NB4 (cell line): Measurements from ENCODE around the gene RELL1.

Experiments used
- CTCF ChIP-seq: IDR thresholded peaks from one replicate; pipeline ENCODE4 v1.5.1; 2012; ENCODE audit warnings: low read depth, low read length
- MAX ChIP-seq: IDR thresholded peaks from 2 replicates; pipeline ENCODE4 v1.6.1; 2011; ENCODE audit warnings: low read depth, low read length
- POLR2A ChIP-seq: IDR thresholded peaks from 2 replicates; pipeline ENCODE4 v1.6.1; 2011; ENCODE audit warnings: mild to moderate bottlenecking; ENCODE audit not compliant: insufficient read length; ENCODE audit errors: extremely low read depth

- no peak for TF ChIP-seq POLR2A
- no peak for TF ChIP-seq CTCF
- TF ChIP-seq MAX = no peak
Measured at GRCh38 chr4:37602454-37603069, 83.6 kb downstream of the RELL1 start.
